GM12801 (cell line): Measurements from ENCODE around the gene ADAMTS14.

Source experiments
- TF ChIP-seq, protein P1 (sequence below): IDR thresholded peaks from one replicate; pipeline ENCODE4 v1.5.1; 2011; ENCODE audit warnings: control low read depth; ENCODE audit not compliant: insufficient read length; ENCODE audit errors: extremely low read depth

The ADAMTS14 gene

DNA sequence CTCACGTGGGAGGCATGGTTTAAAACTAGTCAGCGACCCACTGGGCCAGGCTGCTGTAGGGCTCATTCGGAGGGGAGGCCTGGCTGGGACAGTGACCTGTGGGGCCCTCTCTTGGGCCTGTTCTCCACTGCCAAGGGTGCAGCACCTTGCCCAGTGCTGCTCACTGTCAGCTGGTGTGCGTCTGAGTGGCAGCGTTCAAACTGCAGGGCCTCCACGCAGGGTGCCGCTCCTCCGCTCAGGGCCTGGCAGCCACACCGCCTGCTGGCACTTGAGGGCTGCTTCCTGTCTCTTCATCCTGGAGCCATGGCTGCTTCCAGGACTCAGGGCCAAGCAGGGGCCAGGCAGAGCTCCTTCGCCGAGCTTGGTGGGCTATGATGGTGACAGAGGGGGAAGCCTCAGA, 18.3 kb downstream of the ADAMTS14 start:
- TF ChIP-seq, protein P1, sequence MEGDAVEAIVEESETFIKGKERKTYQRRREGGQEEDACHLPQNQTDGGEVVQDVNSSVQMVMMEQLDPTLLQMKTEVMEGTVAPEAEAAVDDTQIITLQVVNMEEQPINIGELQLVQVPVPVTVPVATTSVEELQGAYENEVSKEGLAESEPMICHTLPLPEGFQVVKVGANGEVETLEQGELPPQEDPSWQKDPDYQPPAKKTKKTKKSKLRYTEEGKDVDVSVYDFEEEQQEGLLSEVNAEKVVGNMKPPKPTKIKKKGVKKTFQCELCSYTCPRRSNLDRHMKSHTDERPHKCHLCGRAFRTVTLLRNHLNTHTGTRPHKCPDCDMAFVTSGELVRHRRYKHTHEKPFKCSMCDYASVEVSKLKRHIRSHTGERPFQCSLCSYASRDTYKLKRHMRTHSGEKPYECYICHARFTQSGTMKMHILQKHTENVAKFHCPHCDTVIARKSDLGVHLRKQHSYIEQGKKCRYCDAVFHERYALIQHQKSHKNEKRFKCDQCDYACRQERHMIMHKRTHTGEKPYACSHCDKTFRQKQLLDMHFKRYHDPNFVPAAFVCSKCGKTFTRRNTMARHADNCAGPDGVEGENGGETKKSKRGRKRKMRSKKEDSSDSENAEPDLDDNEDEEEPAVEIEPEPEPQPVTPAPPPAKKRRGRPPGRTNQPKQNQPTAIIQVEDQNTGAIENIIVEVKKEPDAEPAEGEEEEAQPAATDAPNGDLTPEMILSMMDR = no peak

DNA sequence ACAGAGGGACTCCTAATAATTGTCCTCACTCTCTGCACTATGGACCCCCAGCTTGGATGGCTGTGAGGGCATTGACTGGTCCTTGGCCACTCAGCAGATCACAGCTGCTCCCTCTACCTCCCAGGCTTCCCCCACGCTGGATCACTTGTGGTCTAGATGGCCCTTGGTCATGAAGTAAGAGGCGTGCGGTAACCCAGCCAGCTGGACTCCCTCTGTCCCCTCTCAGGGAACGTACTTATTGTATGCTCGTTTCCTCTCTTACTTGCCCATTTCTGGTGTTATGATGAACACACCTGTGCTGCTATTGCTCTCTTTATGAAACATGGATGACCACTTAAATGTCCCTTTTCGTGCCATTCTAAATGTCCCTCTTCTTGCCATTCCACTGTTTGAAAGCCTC, 19.3 kb downstream of the ADAMTS14 start:
- TF ChIP-seq, protein P1 = no peak

DNA sequence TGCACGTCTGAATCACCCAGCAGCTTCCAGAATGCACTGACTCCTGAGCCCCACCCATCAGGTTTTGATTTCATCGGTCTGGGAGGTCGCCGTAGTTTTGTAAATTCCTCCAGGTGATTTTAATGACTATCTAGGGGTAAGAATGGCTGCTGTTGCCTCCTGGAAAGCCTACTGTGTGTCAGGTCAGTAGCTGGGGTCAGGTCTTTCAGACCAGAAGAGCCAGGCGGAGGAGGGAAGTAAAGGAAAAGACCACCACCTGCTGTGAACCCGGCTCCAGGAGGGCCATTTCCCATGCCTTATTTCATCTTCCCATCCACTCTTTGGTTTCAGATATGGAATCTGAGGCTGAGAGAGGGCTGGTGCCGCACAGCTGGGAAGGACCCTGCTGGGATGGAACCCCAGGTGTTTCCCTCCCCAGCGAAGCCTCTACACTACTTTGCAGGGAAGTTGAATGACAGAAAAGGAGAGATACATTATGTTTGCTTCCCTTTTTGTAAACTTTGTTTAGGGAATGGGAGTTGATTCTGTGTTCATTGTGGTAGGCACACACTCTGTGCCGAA, 19.8 kb downstream of the ADAMTS14 start:
- TF ChIP-seq, protein P1 = no peak

DNA sequence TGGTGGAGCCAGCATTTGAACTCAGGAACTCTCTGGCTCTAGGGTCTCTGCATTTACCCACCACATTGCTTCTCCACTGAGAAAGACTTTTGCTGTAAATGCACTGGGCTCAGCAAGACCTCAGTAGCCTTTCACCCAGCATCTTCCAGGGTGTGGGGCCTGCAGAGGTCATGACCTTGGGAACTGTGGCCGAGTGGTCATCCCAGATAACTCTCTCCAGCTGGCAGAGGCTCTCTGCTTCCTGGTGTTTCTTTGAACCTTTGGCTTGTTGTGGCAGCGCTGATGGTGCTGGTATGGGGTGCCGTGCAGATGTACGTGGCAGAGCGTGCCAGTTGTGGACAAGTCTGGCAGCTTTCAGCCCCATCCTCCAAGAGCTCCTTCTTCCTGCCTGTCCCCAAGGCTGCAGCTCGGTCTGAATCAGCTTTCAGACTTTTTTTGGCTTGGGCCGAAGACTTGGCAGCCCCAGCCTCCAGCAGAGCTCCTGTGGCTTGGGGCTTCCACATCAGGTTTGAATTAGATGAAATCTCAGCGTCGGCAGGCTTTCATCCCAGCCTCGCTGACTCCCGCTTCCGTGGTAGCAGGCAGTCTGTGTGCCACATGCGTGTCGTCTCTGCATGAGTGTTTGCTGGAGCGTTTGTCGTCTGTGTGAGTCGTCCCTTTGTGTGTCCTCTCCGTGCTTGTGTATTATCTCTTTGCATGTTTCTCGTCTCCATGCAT, 21.5 kb downstream of the ADAMTS14 start:
- TF ChIP-seq, protein P1 = no peak

DNA sequence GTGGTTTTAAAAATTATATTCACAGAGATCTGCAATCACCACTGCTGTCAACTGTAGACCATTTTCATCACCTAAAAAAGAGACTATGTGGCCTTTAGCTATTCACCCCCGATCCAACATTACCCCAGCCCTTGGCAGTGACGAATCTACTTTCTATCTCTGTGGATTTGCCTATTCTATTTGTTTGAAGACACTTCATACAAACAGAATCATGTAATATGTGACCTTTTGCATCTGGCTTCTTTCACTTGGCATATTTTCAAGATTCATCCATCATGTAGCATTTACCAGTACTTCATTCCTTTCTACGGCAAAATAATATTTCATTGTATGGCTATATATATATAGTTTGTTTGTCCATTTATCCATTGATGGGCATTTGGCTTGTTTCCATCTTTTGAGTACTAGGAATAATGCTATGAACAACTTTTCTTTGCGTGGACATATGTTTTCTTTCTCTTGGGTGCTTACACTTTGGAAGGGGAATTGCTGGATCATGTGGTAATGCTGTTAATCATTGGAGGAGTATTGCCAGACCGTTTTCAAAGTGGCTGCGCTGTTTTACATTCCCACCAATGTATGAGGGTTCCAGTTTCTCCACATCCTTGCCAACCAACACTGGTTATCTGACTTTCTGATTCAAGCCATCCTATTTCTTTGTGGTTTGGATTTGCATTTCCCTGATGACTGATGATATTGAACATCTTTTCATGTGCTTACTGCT, 22.3 kb downstream of the ADAMTS14 start:
- TF ChIP-seq, protein P1 = no peak

DNA sequence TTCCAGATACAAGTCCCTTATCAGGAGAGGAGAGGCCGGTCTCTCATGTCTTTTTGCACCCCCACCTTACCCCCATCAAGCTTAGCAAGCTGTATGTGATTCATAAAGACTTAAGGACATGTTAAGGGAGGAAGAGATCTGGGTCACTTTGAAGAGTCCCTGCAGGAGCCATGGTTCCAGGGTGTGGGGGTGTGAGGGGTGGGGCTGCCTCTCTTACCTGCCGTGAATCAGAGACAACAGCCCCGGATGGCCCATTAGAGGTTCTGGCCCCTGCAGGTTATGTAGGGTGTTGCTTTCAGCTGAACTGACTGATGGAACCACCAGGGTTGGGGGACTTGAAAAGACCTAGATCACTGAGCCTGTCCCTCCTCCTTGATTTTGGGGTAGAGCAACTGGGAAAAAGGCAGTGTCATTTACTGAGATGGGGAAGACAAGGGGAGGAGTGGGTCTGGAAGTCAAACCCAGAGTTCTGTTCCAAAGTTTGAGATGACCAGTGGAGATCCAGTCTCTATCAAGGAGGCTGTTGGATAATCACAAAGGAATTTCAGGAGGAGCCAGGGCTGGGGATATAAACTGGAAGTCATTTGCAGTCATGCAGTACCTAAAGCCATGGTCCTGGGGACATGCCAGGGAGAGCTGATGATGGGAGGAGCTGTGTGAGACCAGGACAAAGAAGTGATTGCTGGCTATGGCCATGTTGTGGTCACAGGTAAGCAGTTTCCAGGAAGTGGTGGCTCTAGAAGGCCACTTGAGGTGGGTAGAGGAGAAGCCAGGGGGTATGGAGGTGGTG, 23.1 kb downstream of the ADAMTS14 start:
- TF ChIP-seq, protein P1 = no peak

DNA sequence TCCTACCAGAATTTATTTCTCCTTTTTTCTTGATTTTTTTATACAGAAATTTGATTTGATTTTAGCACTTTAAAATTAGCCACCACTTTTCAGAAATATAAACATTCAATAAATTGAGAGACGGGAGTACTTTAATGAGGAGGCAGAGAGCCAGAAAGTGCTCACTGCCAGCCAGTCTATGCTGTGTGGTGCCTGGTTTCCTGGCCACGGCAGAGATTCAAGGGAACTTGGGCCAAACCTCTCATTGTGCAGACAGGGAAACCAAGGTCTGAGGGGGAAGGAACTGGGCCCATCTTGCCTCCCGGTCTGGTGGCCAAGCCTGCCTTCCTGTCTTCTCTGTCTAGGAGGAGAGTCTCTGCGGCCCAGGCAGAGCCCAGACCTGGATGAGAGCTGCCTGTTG, 25.9 kb downstream of the ADAMTS14 start:
- TF ChIP-seq, protein P1 = no peak
